IPS-20b (cell line): Measurements from ENCODE around the gene ESPN.
"Not testable (repeated sequence)": the region's sequence is repeated elsewhere in the genome, so short reads cannot be mapped to it uniquely, and the experiment has no call there.

Experiments
- H3K27ac ChIP-seq: one replicate; pipeline ENCODE4 v1.5.1; 2013; ENCODE audit warnings: low read length
- H3K27me3 ChIP-seq: 2 replicates; pipeline ENCODE4 v1.6.1; 2013; ENCODE audit warnings: mild to moderate bottlenecking, low read length, inconsistent platforms; ENCODE audit not compliant: insufficient read depth
- H3K36me3 ChIP-seq: 2 replicates; pipeline ENCODE4 v1.6.1; 2013; ENCODE audit warnings: low read depth, mild to moderate bottlenecking, inconsistent platforms, low read length, moderate library complexity; ENCODE audit not compliant: insufficient read depth
- H3K4me1 ChIP-seq: 2 replicates; pipeline ENCODE4 v1.6.1; 2013; ENCODE audit warnings: mild to moderate bottlenecking, control low read depth, inconsistent platforms, low read length, moderate library complexity; ENCODE audit not compliant: insufficient read depth
- H3K4me3 ChIP-seq: 2 replicates; pipeline ENCODE4 v1.5.1; 2013; ENCODE audit warnings: mild to moderate bottlenecking, low read length, inconsistent platforms
- H3K9ac ChIP-seq: 2 replicates; pipeline ENCODE4 v1.6.1; 2013; ENCODE audit warnings: low read depth, mild to moderate bottlenecking, inconsistent platforms, low read length, moderate library complexity
- H3K9me3 ChIP-seq: 2 replicates; pipeline ENCODE4 v1.6.1; 2013; ENCODE audit warnings: mild to moderate bottlenecking, low read depth, low read length, inconsistent platforms; ENCODE audit not compliant: insufficient read depth

Gene ESPN

DNA sequence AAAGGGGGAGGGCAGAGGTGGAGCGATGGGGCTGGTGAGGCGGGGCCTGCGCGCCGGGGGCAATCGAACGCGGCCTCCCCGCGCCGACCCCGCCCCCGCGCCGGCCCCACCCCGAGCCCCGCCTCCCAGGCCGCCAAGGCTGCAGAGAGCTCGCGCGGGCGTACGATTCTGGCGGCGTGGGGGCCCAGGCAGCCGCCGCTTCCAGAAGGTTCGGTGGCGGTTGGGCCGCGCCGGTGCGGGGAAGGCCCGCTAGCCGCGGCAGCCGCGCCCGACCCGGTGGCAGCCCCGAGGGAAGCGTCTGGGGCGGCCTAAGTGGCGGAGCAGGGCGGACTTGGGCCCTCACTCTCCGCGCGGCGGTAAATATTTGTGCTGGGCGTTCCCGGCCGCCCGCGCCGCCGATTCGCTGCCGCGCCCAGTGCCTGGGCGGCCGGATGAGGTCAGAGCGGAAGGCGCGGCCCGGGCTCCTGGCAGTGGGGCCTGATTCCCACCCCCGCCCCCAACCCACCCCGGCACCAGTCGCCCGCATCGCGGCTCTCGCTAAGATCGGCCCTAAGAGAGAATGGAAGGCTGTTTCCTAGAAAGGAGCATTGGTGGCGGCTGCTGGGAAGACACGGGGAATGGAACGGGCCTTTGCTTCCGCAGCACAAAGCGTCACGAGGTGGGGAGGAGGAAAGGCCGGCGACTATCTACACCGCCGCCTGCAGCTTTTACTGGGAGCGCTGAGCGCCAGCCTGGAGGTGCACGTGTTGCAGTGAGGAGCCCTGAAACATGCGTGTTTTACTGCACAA, 31.0 kb upstream of the ESPN start, which contains the start of gene ACOT7:
ACOT7 (minus strand) TSS at position 368 of the 788 bp plus-strand sequence. CDS start 368 bp downstream, outside the sequence.
- Histone ChIP-seq H3K36me3 (no peaks in the 10 kb centered on the region), H3K4me1 (peaks cover 10% of the 10 kb centered on the region), H3K27me3 (peaks cover 7% of the 10 kb centered on the region; the same call in 1 of the 2 replicates), H3K9ac (peak within 1 kb of the TSS; percentile 81), H3K4me3 (peak within 1 kb of the TSS; percentile 78), H3K9me3 (no peaks in the 10 kb centered on the region), H3K27ac (no peak within 1 kb of the TSS)

DNA sequence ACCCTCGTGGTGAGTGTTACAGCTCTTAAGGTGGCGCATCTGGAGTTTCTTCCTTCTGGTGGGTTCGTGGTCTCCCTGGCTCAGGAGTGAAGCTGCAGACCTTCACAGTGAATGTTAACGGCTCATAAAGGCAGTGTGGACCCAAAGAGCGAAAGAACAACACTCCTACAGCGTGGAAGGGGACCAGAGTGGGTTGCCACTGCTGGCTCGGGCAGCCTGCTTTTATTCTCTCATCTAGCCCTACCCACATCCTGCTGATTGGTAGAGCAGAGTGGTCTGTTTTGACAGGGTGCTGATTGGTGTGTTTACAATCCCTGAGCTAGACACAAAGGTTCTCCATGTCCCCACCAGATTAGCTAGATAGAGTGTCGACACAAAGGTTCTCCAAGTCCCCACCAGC, 29.4 kb upstream of the ESPN start:
- not testable (repeated sequence) for H3K9ac ChIP-seq, H3K9me3 ChIP-seq, H3K4me3 ChIP-seq, H3K27me3 ChIP-seq, H3K27ac ChIP-seq, H3K36me3 ChIP-seq
- H3K4me1 ChIP-seq = peaks cover 10% of the 10 kb centered on the region

GRCh38 chr1:6395781-6396244, 28.8 kb upstream of the ESPN start:
- H3K4me3 ChIP-seq, H3K9ac ChIP-seq, H3K27me3 ChIP-seq, H3K27ac ChIP-seq, H3K36me3 ChIP-seq, H3K9me3 ChIP-seq: not testable (repeated sequence)
- H3K4me1 ChIP-seq = peaks cover 10% of the 10 kb centered on the region

DNA sequence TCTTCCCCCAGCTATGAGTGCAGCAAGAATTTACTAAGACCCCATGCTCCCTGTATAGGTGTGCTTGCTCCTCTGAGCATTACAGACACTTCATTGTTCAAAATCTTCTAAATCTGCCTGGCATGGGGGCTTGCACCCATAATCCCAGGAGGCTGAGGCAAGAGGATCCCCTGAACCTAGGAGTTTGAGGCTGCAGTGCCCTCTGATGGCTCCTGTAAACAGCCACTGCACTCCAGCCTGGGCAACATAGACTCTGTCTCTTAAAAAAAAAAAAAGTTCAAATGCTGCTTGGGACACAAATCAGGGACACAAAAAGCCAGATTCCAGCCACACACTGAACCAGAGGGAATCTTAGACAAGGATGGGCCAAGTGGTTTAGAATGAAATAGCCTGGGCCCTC, 27.6 kb upstream of the ESPN start:
- Histone ChIP-seq H3K27ac (no peak overlapping the region), H3K36me3 (no peaks in the 10 kb centered on the region), H3K9me3 (no peaks in the 10 kb centered on the region), H3K27me3 (peaks cover 7% of the 10 kb centered on the region; the same call in 1 of the 2 replicates), H3K4me3 (no peak overlapping the region), H3K9ac (no peak overlapping the region), H3K4me1 (peaks cover 5% of the 10 kb centered on the region)

- H3K36me3 ChIP-seq = no peaks in the 10 kb centered on the region
- no peak overlapping the region for H3K27ac ChIP-seq
- no peak overlapping the region for H3K9ac ChIP-seq
- no peak overlapping the region for H3K4me3 ChIP-seq
- H3K9me3 ChIP-seq = no peaks in the 10 kb centered on the region
- peaks cover 4% of the 10 kb centered on the region for H3K27me3 ChIP-seq
- H3K4me1 ChIP-seq = 0 out of 2 replicates have a peak, but pooled peaks cover 2% of the 10 kb centered on the region
Observed at GRCh38 chr1:6397844-6398441, 26.6 kb upstream of the ESPN start.

- H3K9me3 ChIP-seq = no peaks in the 10 kb centered on the region
- H3K4me3 ChIP-seq = no peak overlapping the region
- H3K27me3 ChIP-seq = peaks cover 6% of the 10 kb centered on the region
- H3K9ac ChIP-seq = no peak overlapping the region
- 0 out of 2 replicates have a peak, but pooled peaks cover under 1% of the 10 kb centered on the region for H3K4me1 ChIP-seq
- no peaks in the 10 kb centered on the region for H3K36me3 ChIP-seq
- H3K27ac ChIP-seq = no peak overlapping the region
Observed at GRCh38 chr1:6399294-6399693, 25.3 kb upstream of the ESPN start.

DNA sequence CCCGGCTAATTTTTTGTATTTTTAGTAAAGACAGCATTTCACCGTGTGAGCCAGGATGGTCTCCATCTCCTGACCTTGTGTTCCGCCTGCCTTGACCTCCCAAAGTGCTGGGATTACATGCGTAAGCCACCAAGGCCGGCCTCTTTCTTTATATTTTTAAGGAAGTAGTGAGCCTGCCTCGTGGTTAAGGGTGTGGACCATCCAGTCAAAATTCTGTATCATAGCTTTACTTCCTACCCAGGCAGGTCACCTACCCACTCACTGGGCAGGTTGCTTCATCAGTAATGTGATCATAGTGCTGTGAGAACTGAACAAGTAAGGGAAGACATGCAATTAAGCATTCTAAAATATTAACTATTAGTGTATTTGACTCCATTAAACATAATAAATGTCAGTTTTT, 22.9 kb upstream of the ESPN start:
- Histone ChIP-seq H3K36me3 (no peaks in the 10 kb centered on the region), H3K9me3 (no peaks in the 10 kb centered on the region), H3K9ac (no peak overlapping the region), H3K4me3 (no peak overlapping the region), H3K27me3 (peaks cover 18% of the 10 kb centered on the region), H3K27ac (no peak overlapping the region), H3K4me1 (no peaks in the 10 kb centered on the region)

- Histone ChIP-seq H3K9ac (no peak overlapping the region), H3K4me1 (no peaks in the 10 kb centered on the region), H3K9me3 (no peaks in the 10 kb centered on the region), H3K27me3 (peaks cover 26% of the 10 kb centered on the region), H3K27ac (no peak overlapping the region), H3K4me3 (no peak overlapping the region), H3K36me3 (no peaks in the 10 kb centered on the region)
Observed at GRCh38 chr1:6408023-6408422, 16.6 kb upstream of the ESPN start.

- no peaks in the 10 kb centered on the region for H3K9me3 ChIP-seq
- H3K36me3 ChIP-seq = no peaks in the 10 kb centered on the region
- no peak overlapping the region for H3K4me3 ChIP-seq
- H3K9ac ChIP-seq = no peak overlapping the region
- H3K4me1 ChIP-seq = no peaks in the 10 kb centered on the region
- H3K27me3 ChIP-seq = peaks cover 35% of the 10 kb centered on the region
- H3K27ac ChIP-seq = no peak overlapping the region
Observed at GRCh38 chr1:6409053-6409452, 15.5 kb upstream of the ESPN start.

GRCh38 chr1:6409733-6410132, 14.8 kb upstream of the ESPN start:
- Histone ChIP-seq H3K9me3 (no peaks in the 10 kb centered on the region), H3K27me3 (peaks cover 41% of the 10 kb centered on the region), H3K4me3 (no peak overlapping the region), H3K9ac (no peak overlapping the region), H3K27ac (no peak overlapping the region), H3K36me3 (no peaks in the 10 kb centered on the region), H3K4me1 (peaks cover 4% of the 10 kb centered on the region; the same call in 1 of the 2 replicates)

GRCh38 chr1:6410248-6410893, 14.2 kb upstream of the ESPN start:
- Histone ChIP-seq H3K36me3 (no peaks in the 10 kb centered on the region), H3K27ac (no peak overlapping the region), H3K4me3 (no peak overlapping the region), H3K4me1 (peaks cover 4% of the 10 kb centered on the region; the same call in 1 of the 2 replicates), H3K9me3 (no peaks in the 10 kb centered on the region), H3K9ac (no peak overlapping the region), H3K27me3 (peaks cover 41% of the 10 kb centered on the region)
